GM23338 (cell line): ENCODE data around the gene EIF2D.

ENCODE experiments used
- CREB1 ChIP-seq: fragments of 250-450 bp; sonication (Bioruptor Pico); IDR thresholded peaks from 2 replicates; pipeline ENCODE4 v1.5.0; 2020; ENCODE audit warnings: low read depth, mild to moderate bottlenecking, moderate library complexity
- EZH2 ChIP-seq: fragments of 200-600 bp; sonication (generic); IDR thresholded peaks from one replicate; pipeline ENCODE4 v1.8.0; 2017; ENCODE audit warnings: antibody characterized with exemption, mild to moderate bottlenecking, low read depth; ENCODE audit not compliant: unreplicated experiment
- EZH2phosphoT487 ChIP-seq: fragments of 200-600 bp; sonication (generic); IDR thresholded peaks from one replicate; pipeline ENCODE4 v1.8.1; 2018; ENCODE audit warnings: antibody characterized with exemption; ENCODE audit not compliant: unreplicated experiment
- POLR2AphosphoS5 ChIP-seq: IDR thresholded peaks from 2 replicates; pipeline ENCODE4 v1.6.1; 2016; ENCODE audit warnings: antibody characterized with exemption, low read depth
- STAT1 ChIP-seq: IDR thresholded peaks from one replicate; pipeline ENCODE4 v1.6.1; 2016; ENCODE audit warnings: antibody characterized with exemption; ENCODE audit not compliant: unreplicated experiment
- ZNF114 ChIP-seq: fragments of 250-450 bp; sonication (Bioruptor Pico); IDR thresholded peaks from 2 replicates; pipeline ENCODE4 v1.5.0; 2020; ENCODE audit warnings: mild to moderate bottlenecking, moderate library complexity
- ZNF331 ChIP-seq: fragments of 250-450 bp; sonication (Bioruptor Pico); IDR thresholded peaks from 2 replicates; pipeline ENCODE4 v1.5.0; 2020; ENCODE audit warnings: low read depth, mild to moderate bottlenecking, moderate library complexity
- TF ChIP-seq, protein P1 (sequence below), 2 experiments: fragments of 200-600 bp in 1 of 2; sonication (generic) in 1 of 2; conservative IDR thresholded peaks; 2 replicates each; pipeline versions ENCODE4 v1.5.1 to v1.6.1; 2016 to 2017; ENCODE audit warnings: antibody characterized with exemption in 2 of 2, low read depth in 2 of 2, mild to moderate bottlenecking in 2 of 2, moderate library complexity in 1 of 2
- TF ChIP-seq, protein P2 (sequence below): IDR thresholded peaks from 2 replicates; pipeline ENCODE4 v1.6.1; 2016; ENCODE audit warnings: antibody characterized with exemption
- TF ChIP-seq, protein P3 (sequence below): IDR thresholded peaks from one replicate; pipeline ENCODE4 v1.6.1; 2018; ENCODE audit warnings: antibody characterized with exemption; ENCODE audit not compliant: unreplicated experiment

DNA sequence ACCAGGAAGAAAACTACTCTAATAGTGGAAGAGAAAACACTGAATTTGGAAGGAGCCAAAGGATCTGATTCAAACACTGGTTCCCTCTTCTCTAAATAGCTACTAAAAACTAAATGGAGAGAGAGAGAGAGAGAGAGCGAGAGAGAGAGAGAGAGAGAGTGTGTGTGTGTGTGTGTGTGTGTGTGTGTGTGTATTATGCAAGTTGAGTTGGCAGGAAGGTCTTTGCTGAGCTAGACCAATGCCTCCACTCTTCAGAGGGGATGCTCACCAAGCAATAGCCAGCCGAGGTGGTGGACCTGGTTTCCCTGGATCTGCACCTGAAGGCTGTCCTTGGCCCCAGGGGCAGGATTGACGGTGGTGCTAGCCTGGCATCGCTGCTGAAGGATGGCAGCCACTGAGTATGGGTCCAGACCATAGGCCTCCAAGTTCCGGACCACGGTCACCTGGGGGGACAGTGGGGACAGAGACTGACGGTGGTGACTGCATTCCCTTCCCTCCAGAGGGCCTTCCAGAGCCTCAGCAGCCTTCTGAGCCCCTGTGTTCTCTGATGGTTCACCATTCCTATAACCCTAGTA, 18.8 kb downstream of the EIF2D start:
- TF ChIP-seq EZH2 (no peak), ZNF331 (CRISPR knock-in tag) (no peak), EZH2phosphoT487 (no peak), CREB1 (CRISPR knock-in tag) (no peak), POLR2AphosphoS5 (no peak), ZNF114 (no peak), STAT1 (no peak)
- TF ChIP-seq, protein P1, sequence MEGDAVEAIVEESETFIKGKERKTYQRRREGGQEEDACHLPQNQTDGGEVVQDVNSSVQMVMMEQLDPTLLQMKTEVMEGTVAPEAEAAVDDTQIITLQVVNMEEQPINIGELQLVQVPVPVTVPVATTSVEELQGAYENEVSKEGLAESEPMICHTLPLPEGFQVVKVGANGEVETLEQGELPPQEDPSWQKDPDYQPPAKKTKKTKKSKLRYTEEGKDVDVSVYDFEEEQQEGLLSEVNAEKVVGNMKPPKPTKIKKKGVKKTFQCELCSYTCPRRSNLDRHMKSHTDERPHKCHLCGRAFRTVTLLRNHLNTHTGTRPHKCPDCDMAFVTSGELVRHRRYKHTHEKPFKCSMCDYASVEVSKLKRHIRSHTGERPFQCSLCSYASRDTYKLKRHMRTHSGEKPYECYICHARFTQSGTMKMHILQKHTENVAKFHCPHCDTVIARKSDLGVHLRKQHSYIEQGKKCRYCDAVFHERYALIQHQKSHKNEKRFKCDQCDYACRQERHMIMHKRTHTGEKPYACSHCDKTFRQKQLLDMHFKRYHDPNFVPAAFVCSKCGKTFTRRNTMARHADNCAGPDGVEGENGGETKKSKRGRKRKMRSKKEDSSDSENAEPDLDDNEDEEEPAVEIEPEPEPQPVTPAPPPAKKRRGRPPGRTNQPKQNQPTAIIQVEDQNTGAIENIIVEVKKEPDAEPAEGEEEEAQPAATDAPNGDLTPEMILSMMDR (conservative IDR thresholded peaks at IDR 0.05; ENCODE audit: low read depth in 2 of 2), result no peak
- TF ChIP-seq, protein P2, sequence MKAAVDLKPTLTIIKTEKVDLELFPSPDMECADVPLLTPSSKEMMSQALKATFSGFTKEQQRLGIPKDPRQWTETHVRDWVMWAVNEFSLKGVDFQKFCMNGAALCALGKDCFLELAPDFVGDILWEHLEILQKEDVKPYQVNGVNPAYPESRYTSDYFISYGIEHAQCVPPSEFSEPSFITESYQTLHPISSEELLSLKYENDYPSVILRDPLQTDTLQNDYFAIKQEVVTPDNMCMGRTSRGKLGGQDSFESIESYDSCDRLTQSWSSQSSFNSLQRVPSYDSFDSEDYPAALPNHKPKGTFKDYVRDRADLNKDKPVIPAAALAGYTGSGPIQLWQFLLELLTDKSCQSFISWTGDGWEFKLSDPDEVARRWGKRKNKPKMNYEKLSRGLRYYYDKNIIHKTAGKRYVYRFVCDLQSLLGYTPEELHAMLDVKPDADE, result no peak
- TF ChIP-seq, protein P3, sequence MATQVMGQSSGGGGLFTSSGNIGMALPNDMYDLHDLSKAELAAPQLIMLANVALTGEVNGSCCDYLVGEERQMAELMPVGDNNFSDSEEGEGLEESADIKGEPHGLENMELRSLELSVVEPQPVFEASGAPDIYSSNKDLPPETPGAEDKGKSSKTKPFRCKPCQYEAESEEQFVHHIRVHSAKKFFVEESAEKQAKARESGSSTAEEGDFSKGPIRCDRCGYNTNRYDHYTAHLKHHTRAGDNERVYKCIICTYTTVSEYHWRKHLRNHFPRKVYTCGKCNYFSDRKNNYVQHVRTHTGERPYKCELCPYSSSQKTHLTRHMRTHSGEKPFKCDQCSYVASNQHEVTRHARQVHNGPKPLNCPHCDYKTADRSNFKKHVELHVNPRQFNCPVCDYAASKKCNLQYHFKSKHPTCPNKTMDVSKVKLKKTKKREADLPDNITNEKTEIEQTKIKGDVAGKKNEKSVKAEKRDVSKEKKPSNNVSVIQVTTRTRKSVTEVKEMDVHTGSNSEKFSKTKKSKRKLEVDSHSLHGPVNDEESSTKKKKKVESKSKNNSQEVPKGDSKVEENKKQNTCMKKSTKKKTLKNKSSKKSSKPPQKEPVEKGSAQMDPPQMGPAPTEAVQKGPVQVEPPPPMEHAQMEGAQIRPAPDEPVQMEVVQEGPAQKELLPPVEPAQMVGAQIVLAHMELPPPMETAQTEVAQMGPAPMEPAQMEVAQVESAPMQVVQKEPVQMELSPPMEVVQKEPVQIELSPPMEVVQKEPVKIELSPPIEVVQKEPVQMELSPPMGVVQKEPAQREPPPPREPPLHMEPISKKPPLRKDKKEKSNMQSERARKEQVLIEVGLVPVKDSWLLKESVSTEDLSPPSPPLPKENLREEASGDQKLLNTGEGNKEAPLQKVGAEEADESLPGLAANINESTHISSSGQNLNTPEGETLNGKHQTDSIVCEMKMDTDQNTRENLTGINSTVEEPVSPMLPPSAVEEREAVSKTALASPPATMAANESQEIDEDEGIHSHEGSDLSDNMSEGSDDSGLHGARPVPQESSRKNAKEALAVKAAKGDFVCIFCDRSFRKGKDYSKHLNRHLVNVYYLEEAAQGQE, result no peak
